Fibroblast of the aortic adventitia (primary cell): ENCODE measurements around the gene EYA4. TPM values are rescaled to one million over a fixed set of nuclear protein-coding genes. Genes with fewer than 3 reads are reported as not detected.

Experiments
- DNase-seq: peaks from one replicate; pipeline ENCODE4 v3.0.0-alpha.2; 2010; ENCODE audit warnings: low read depth
- H3K4me3 ChIP-seq: 2 replicates; pipeline ENCODE4 v1.5.1; 2011; ENCODE audit warnings: low read depth, mild to moderate bottlenecking, control low read depth, low read length, moderate library complexity
- CTCF ChIP-seq: IDR thresholded peaks from 2 replicates; pipeline ENCODE4 v1.5.1; 2011; ENCODE audit warnings: mild to moderate bottlenecking, low read length, control low read depth, inconsistent platforms; ENCODE audit not compliant: insufficient read depth
- total RNA-seq: library from RNA; depleted of rRNA; stranded (reverse); fragments of >200 nt; gene quantifications from 2 replicates; pipeline ENCODE4 v1.2.3, GENCODE V29; 2012; ENCODE audit warnings: low replicate concordance

Gene EYA4
- total RNA-seq, 1 donor = 5.7 TPM

GRCh38 chr6:133312006-133312405 lies 70.8 kb downstream of the EYA4 start:
- DNase-seq = no peak
- H3K4me3 ChIP-seq = no peak overlapping the region
- no peak for TF ChIP-seq CTCF

- no peak for DNase-seq
- no peak overlapping the region for H3K4me3 ChIP-seq
- TF ChIP-seq CTCF = no peak
Measured at GRCh38 chr6:133313068-133313467, 71.9 kb downstream of the EYA4 start.

- DNase-seq = no peak
- no peak for TF ChIP-seq CTCF
- H3K4me3 ChIP-seq = no peak overlapping the region
Measured at GRCh38 chr6:133314947-133315346, 73.8 kb downstream of the EYA4 start.

- no peak for DNase-seq
- TF ChIP-seq CTCF = no peak
- H3K4me3 ChIP-seq = no peak overlapping the region
Measured at GRCh38 chr6:133315811-133316210, 74.7 kb downstream of the EYA4 start.

GRCh38 chr6:133317704-133318103 lies 76.5 kb downstream of the EYA4 start:
- H3K4me3 ChIP-seq = no peak overlapping the region
- TF ChIP-seq CTCF = no peak
- DNase-seq = no peak

GRCh38 chr6:133326584-133326983 lies 85.4 kb downstream of the EYA4 start:
- no peak for TF ChIP-seq CTCF
- no peak overlapping the region for H3K4me3 ChIP-seq
- DNase-seq = no peak

GRCh38 chr6:133333852-133334251 lies 92.7 kb downstream of the EYA4 start:
- DNase-seq = no peak
- H3K4me3 ChIP-seq = no peak overlapping the region
- no peak for TF ChIP-seq CTCF
